CD4-positive, alpha-beta T cell treated with Interferon gamma for 1 hour (primary cell): ENCODE measurements around the gene MAGOH.

Experiments used
- DNase-seq: peaks from one replicate; pipeline ENCODE4 v3.0.0-alpha.2; 2020

MAGOH gene

DNA sequence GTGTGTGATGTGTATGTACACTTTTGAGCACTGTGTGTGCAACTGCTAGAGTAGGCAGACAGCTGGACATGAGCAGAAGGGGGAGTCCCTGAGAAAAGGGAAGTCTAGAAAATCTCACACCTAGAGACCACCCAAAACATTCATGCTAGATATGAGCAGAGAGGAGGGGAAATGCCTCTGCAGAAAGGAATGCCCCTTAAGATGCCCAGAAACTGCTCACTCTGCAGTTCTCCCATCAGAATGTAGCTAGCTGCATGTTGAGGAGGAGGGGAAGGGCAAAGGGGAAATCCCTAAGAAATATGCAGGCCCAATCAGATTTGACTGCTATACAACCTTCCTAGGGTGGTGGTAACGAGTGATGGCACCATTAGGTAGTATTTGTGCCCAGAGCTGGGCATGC is 31.8 kb upstream of the MAGOH start:
- no peak for DNase-seq

DNA sequence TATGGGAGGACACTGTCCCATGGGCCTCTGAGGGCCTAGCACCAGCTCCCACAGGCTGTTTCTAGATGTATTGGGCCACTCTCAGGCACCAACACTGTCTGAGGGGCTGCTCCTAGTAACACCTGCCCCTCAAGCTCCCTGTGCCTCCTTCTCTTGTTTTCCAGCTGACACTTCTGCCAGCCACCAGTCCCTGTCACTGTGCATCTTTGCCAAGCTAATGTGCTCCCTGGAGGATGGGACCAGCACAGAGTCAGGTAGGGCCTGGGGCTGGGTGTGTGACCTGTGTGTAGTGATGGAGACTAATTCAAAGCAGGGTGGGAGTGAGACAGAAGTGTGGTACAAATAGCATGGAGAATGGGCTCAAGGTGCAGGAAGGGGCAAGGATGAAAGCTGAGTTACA is 29.4 kb upstream of the MAGOH start:
- DNase-seq = no peak

DNA sequence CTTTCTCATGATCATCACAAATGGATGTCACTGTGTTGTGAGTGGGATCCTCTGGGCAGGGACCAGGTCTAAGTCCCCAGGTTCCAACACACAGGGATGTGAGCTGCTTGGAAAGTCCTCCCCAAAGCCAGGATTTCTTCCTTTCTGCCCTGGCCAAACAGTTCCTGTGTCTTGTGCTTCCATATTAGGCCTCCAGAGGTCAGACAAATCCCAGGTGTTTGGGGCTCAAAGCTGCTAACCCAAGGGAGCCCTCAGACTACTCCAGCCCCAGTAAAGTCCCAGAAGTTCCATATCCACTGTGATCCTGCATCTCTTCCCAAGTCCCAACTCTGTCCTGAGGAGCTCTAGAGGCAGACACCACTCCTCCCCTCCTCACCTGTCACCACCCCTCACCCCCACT is 27.7 kb upstream of the MAGOH start:
- no peak for DNase-seq

DNA sequence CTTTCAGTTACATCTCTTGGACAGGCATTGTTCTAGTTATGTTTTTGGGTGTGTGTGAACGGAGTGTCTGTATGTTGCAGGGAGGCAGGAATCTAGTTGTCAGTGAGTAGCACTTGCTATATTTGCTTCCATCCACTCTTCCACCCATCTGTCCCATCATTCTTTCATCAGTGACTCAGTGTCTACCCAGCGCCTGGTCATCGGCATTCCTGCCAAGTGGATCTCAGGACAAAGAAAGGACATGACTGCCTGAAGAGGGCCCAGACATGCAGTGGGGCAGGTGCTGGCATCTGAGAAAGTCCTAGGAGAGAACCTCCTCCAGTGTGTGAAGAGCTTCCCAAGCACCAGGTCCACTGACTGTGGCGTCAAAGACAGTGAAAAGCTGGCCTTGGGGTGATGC is 27.3 kb upstream of the MAGOH start:
- DNase-seq = no peak

DNA sequence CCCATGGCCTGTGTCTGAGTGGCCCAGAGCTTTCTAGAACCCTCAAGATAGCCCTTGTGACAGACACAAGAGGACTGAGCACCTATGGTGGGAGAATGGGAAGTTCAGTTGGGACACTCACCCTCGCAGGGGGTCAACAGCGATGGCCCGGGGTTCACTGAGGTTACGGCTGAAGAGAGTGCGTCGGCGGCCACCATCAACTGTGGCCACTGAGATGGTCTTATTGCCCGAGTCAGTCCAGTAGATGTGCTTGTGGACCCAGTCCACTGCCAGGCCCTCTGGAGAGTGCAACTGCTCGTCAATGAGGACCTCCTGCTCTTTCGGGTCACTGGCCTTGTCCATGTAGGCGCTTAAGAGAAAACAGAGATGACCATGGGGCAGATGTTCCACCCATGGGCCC is 25.7 kb upstream of the MAGOH start:
- no peak for DNase-seq

DNA sequence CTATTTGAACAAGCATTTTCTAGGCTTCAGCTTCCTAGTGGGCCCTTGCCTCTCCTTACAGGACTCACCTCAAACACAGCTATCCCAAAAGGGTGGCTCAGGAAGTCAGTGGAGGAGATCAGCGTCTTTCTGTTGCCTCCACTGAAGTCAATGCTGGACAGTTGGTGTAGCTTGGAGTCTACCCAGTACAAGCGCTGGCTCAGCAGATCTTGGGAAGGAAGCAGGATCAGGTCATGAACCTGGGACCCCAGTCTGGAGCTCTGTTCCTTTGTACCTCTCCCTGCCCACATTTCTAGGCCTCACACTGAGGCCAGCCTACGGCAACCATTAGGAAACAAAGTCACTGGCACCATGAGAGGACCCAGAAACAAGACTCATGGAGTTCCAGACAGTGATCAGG is 23.7 kb upstream of the MAGOH start:
- DNase-seq = no peak

DNA sequence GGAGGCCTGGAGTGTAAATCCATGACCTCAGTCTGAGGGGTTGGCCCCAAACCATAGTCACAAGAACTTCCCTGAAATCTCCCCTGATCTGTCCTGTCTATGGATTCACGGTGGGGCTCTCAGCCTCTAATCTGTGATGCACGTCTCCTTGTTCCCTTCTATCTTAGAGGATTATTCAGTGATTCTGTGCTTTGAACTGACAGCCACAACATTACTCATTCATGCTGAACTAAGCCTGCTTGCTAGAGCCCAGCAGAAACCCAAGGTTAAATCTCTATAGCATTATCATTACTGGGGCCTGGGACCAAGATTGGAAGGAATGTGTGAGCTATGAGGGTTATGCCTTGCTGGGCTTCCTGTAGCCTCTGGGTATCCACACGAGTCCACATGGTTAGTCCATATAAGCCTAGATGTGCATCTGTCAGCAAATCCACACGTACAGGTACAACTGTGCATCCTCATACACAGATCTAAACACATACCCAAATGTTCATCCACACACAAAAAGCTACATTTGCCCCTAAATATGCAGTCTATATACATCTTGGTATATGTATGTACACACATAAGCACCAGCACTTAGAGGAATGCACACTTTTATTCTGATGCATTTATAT is 22.4 kb upstream of the MAGOH start:
- no peak for DNase-seq

DNA sequence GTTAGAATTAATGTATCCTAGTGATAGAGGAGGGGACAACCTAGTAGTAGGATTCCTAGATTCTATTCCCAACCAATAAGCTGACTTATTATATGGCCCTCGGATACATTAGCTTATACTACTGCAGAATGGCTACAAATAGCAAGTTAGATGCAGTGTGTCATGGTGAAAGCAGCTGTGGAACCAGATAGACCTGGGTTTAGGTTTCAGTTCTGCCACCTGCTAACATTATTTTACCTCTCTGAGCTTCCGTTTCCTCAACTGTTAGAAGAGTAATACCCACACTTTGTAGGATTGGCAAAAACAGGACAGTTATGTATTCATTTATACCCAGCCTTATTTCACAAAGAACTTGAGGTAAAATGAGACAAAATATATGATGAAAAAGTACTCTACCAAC is 21.6 kb upstream of the MAGOH start:
- DNase-seq = no peak

DNA sequence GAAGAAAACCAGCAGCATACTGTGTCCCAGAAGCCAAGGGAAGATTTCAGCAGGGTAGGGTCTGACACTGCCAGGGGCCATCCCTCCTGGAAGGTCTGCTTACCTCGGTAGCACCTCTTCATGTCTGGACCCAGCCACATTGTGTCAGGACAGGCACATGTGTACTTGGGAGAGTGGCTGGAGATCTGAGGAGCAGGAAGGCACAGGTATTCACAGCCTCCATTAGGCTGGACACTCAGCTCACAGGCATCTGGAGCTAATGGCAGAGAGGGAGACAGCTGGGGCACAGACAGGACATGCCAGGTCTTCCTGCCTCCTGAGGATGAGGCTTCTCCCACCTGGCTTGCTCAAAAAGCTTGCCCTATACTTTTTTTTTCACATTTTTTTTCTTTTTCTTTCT is 19.9 kb upstream of the MAGOH start:
- no peak for DNase-seq

DNA sequence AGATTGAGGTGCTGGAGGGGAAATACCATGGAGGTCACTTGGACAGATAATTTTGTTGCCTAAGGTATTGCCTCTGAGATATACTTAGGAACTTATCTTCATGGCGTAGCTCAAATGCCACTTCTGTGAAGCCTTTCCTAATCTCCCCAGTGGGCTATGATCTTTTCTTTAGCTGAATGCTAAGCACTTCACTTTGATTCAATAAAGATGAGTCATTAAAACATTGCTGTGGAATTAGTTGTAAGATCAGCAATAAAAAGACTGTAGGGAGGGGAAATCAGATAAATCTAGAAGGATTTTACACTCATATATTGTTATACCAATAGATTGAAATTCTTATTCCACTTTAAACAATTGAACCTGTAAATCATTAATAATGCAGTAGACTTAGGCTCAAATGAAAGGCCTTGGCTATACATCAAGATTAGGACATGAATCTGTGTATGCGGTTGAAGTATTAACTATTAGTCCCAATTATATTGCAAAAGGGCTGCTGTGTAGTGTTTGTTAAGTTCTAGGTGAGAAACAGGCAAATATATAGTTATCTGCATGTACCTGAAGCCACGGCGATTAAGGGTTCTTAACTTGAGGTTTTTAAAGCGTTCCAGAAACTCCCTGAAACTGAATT is 19.2 kb upstream of the MAGOH start:
- no peak for DNase-seq

DNA sequence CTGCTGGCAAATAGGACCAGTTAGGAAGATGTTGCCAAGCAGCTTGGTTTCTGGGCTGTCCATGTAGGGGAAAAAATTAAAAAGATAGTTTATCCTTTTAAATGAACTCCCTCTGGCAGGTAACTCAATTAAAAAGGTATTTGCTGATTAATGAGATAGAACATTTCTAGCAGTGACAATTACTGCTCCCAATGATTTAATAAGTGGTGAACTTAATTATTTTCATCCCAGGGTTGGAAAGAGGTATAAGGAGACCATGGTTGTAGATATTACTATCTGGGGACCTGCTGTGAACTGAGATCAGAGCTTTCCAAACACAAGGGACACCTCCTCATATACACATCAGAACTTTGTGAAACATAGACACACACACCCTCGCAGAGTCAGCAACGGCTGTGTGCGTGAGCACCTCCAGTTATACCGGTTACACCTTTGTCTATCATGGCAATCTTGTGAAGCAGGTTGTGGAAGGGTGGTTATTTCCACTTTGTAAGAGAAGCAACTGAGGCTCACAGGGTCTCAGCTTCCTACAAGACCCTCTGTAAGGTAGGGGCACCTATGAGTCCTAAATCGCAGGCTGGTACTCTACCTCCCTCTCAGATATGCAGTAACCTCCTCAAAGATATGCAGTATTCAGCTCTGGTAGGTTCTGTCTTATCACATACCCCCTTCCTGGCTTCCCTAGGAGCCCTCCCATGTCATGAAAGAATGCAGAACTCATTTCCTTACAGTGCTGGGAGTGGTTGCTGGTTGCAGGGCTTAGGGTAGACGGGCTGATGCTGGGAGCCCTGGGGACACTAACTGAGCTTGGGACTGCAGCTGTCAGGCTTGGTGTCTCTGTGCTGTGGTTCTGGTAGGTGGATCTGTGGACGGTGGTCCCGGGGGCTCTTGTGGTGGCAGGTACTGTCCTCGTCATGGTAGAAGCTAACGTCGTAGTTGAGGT is 18.5 kb upstream of the MAGOH start:
- DNase-seq = no peak

DNA sequence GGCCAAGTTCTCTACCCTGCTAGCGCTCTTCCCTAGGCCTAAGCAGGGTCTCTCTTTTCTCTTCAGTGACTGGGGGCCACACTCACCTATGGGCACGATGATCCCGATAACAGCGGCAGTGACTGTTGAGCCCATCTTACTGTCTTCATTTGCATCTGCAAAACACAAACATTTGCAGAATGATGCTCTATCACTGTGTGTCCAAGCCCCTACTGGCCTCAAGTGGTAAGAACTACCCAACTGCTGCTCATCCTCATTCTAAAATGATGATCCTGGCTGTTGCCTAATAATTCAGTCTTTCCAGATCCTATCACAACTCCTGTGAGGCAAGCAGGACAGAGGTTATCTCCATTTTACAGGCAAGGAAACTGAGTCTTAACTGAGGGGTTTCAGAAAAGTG is 16.7 kb upstream of the MAGOH start:
- no peak for DNase-seq

DNA sequence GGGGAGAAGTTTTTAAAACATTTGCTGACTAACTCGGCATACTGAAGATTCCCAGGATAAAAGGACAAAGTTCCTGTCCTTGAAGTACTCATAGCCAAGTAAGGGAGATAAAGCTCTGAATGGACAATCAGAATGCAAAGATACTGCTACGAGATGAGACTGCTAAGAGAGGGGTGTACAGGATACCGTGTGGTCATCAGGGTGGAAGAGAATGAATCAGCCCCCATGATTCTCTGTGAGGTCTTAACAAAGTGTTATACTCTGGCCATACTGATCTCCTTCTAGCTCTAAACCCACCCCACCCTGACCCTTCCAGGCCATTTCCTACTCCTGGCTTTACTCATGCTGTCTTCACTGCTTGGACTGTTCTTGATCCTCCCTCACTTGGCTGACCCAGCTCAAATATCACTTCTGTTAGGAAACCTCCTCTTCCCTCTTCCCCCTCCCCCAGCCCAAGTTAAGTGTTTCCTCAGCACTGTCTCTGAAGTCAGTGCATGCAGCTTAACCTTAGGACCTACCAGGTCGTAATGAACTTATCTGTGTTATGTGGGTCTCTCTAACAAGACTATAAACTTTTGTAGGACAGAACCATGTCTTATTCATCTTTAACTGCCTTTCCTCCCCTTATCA is 15.8 kb upstream of the MAGOH start:
- no peak for DNase-seq

DNA sequence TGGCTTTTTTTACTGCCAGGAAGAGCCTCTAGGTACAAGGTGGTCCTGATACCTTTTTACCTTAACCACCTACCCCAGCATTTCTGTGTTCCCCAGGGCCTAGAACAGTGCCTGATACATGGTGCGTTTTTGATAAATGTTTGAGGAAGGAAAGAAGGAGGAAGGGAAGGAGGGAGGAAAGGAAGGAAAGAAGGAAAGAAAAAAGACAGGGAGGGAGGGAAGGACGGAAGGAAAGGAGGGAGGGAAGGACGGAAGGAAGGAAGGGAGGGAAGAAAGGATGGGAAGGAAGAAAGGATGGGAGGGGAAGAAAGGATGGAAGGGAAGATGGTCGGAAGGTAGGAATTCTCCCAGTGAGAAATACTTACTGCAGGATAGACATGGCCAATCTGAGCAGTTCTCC is 12.0 kb upstream of the MAGOH start:
- DNase-seq = no peak

DNA sequence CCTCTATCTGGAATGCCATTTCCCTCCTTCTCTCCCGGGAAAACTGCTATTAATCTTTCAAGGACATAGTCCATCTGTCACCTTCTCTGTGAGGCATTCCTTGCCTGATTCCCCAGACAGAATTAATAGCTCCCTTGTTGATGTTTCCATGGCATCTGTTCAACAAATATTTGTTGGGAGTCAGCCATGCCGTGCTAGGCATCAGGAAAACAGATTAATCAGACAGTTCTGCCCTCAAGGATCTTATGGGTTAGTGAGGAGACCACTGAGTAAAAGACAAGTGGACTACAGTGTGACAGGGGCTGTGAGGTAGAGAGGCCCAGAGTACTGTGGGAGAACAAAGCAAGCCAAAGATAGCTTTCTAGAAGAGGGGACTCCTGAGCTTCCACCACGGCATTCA is 11.4 kb upstream of the MAGOH start:
- DNase-seq = no peak

DNA sequence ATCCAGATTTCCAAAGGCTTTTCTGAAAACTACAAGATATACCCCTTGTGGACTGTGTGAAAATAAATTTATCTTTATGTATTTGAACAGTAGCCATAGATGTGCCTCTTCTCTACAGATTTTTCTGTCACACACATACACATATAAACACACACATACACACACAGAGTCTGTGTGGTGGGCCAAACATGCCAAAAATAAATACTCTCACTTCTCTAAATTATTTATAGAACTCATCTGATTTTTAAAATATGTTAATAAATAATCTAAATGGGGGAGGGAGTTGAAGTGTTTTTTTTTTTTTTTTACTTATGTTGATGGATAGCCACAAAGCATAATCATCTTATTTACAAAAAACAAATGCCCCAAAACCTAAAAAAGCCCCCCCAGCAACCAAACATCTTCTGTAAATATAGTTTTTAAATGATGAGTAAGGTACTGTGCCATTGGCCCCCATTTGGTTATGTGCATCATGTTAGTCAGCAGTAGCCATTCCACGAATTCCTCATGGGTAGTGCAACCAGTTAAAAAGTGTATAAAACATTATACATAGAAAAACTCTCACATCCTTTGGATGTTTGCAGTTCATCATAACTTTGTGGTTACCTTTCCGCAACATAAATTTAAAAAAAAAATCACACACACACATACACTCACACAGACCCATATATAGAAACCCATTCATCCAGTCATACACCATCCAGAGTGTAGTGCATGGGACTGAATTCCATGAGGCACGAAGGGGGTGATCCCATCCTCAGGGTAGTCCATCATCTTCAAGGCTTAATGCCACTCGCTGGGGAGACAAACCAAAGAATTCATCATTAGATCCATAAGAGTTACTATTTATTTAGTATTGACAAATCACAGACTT is 8.2 kb upstream of the MAGOH start:
- no peak for DNase-seq

DNA sequence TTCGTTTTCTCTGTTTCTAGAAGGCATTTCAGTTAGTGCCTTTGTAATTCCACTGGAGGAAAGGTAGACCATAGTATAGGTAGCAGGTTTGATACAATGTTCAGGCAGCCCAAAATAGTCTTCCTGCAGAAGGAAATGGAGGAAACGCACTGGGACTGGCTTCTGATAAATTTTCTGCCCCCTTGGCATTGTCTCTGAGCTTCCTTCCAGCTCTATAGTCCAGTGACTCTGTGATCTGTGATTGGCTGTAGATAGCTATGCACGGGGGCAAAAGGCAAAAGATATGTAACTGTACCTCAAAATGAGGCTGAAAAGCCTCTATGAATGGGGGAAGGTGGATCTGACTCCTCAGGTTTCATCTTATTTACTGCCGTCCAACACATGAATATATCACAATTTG is 5.8 kb upstream of the MAGOH start:
- no peak for DNase-seq

DNA sequence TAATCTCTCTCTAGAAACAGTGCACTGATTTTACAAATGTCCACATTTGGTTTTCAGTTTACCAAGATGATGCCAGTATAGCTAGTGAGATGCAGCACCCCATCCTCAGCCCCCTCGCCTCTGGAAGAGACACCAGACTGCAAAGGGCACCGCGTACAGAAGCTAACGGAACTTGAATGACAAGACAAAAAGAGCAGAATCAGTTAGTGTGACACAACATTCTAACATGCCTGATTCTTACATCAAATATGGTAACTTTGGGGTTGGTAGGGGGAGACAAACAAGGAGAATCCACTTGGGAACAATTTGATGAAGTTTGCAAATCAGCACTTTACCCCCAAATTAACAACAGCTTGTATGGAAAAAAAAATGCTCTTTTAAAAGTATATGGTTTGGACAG is 4.1 kb upstream of the MAGOH start:
- DNase-seq = no peak

DNA sequence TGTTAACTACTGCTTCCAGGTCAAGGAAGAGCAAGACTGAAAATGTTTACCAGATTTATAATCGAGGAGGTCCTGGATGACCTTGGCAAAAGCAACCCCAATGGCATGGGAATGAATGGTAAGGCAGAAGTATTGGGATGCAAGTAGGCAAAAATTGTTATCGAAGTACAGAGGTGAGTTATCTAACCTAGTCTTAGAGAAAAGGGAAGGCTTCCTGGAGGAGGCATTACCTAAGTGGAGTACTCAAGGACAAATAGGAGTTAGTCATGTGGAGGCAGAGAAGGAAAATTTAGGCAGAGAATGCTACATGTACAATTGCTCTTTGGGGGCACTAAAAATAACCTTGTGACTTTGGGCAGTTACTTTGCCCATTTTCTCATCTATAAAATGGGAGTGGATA is 3.5 kb upstream of the MAGOH start:
- no peak for DNase-seq

DNA sequence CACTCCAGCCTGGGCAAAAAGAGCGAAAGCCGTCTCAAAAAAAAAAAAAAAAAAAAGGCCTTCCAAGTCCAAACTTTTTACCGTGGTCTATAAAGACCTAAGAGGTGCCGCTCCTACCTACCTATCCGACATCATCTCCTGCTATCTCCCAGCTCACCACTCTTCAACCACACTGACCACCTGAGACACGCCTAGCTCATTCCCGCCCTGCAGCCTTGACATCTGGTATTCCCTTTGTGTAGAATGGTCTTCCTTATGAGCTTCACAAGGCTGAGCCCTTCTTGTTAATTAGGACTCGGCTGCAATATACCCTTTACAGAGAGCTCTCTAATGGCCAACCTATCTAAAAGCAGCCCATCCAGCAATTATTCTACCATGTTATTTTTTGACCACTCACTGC is 680 bp downstream of the MAGOH start:
- DNase-seq = no peak

DNA sequence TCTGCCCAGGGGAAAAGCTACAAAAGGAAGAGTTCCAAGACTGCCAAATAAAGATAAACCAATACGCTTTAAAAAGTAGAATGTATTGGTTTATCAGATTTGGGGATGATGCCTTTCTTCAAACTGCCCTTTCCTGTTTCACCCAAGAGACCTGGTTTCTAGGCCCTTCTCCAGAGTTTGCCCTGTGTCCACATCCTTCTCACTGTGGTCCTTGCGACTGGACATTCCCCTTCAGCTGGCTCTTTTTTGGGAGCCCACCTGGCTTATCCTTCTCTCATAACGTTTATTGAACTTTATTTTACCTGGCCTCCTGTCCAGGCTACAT is 17.4 kb downstream of the MAGOH start:
- DNase-seq = no peak

DNA sequence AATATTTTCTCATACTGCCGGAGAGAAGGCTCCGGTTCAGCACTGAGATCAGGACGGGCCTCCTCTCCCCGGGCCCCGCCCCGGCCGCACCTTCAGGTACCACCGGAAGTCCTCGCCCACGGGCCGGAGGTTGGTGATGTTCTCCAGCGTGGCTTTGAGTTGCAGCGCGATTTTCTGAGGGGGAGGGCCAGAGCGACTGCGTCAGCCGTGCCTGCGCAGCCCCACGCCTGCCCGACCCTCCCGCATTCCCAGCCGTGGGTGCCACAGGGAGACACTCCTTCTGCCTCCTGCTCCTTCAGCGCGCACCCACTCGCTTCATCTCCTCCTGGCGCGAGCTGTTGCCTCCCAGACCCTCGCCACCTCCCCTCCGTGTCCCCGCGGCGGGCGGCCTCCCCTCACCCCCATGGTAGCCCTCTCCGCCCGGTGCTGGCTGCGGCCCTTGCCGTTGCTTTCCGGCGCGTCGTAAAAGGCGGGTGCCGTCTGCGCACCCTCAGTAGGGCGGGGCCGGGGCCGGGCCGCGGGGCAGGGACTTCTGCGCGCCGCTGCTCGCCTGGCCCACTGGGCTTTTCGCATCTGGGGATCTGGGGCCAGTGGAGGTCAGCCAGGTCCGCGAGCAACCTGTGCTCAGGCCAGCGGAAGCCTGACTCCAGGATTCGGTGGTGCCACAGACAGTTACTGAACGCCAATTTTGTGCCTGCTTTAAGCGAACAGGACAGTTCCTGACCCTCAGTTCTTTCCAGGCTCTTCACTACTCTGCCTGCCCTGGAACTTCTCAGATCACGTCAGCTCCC is 18.0 kb downstream of the MAGOH start, which contains the start of gene CZIB:
Gene CZIB (minus strand): TSS at position 464 of the 791 bp plus-strand sequence. CDS start 59 bp downstream, at position 405.
- DNase-seq = peak; percentile 90
